Renal pelvis (tissue), 4 donors: ENCODE data around the gene C3. TPM values are rescaled to one million over a fixed set of nuclear protein-coding genes. Genes with fewer than 3 reads are reported as not detected.
"Not testable (repeated sequence)": the region's sequence is repeated elsewhere in the genome, so short reads cannot be mapped to it uniquely, and the experiment has no call there.

Source experiments
- DNase-seq: peaks from one replicate; pipeline ENCODE4 v3.0.0-alpha.2; 2013
- polyA plus RNA-seq, 3 donors: library from polyadenylated mRNA; unstranded; fragments of 120-200 nt; gene quantifications; one replicate each; pipeline ENCODE4 v1.2.1, GENCODE V29; 2013; ENCODE audit not compliant: insufficient read length in 3 of 3

C3 gene
- polyA plus RNA-seq, 3 donors, result 20.1 to 23.3 (median 21.2) TPM

DNA sequence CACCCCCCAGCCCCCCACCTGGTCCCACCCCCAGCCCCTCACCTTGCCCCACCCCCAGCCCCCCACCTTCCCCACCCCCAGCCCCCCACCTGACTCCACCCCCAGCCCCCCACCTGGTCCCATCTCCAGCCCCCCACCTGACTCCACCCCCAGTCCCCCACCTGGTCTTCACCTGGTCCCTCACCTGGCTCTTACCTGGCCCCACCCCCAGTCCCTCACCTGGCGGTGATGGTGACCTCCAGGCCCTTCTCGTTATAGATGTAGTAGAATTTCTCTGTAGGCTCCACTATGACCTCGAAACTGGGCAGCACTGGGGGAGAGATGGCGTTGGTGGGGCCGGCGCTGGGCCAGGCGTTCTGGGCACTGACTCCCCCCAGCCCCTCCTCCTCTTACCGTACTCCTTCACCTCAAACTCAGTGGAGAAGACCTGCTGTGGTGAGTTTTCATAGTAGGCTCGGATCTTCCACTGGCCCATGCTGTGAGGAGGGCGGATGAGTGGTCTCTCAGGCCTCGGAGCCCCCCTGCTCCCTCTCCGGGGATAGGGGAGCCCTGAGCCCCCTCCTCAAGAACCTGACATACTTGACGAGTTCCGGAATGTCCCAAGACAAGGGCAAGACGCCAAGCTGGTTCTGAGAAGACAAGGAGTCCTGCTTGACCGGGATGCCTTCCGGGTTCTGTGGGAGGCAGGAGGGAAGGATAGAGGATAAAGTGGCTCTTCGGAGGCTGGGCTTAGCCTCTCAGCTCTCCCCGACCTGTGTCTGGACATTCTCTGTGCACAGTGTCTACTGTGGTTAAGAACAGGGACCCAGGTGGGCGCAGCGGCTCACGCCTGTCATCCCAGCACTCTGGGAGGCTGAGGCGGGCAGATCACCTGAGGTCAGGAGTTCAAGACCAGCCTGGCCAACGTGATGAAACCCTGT lies 6.4 kb downstream of the C3 start:
- DNase-seq, result no peak

DNA sequence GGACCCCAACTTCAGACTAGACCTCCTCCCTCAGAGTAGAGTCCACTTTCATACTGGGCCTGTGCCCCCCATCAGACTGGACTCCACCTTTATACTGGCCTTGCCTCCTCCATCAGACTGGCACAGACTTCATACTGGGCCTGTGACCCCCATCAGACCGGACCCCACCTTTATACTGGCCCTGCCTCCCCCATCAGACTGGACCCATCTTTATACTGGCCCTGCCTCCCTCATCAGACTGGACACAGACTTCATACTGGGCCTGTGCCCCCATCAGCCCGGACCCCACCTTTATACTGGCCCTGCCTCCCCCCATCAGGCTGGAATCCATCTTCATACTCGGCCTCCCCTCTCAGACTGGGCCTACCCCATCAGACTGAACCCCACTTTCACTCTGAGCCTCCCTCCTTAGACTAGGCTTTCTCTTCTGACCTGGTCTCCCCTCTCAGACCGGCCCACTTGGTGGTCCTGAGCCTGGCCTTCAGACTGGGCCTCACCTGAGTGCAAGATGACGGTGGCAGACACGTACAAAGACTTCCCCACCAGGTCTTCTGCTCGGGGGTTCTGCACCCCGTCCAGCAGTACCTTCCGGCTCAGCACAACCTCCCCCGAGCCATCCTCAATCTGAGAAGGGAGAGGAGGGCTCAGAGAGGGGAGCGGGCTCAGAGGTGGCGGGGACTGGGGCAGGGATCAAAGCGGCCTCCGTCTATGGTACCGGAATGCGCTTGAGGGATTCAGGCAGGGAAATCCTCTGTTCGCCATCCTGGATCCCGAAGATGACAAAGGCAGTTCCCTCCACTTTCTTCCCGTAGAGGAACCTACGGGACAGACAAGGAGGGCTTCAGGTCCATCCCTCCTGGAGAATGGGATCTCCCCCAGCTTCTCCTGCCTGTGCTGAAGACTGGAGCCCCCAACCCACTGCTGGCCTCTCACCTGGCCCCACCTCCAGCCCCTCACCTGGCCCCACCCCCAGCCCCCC lies 7.5 kb downstream of the C3 start:
- no peak for DNase-seq

DNA sequence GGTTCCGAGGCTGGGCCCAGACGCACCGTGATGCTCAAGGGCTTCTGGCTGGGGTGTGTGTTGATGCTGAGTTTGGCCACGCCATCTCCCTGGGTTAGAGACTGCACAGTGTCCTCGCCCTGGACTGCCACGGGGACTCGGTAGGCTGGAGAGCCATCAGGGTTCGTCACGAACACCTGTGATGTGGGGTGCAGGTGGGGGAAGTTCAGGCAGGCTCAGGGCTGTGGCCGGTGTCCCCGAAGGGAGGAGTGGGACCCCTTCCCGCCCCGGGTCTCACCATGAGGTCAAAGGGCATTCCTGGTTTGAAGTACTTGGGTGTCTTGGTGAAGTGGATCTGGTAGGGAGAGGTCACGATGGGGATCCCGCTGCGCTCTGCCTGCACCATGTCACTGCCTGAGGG lies 8.2 kb downstream of the C3 start:
- no peak for DNase-seq

DNA sequence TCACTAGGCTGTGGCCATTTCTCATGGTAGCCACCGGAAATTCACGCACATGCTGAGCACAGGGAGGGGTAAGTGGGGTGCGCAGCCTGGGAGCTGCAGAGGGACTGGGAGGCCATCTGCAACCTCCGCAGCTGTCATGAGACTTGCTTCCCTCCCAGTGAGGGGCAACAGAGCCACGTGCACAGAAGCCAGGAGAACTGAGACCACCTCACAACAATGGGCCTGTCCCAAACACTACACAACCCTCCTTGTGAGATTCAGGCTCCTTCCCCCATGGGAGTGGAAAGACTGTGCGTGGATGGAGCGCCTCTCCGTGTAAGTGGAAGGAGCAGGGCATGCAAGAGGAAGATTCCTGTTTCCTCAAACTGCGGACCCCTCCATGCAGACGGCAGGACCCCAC lies 8.8 kb downstream of the C3 start:
- DNase-seq, result no peak

DNA sequence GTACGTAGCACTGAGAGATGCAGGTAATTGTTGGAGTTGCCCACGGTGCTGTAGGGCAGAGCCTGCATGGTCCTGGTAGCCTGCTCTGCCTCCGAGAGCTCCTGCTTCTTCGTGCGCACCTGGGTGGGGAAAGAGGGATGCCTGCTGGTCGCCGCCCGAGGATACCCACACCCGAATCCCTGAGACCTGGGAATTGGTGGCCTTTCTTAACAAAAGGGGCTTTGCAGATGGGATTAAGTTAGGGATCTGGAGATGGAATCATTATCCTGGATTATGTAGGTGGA lies 9.4 kb downstream of the C3 start:
- DNase-seq, result no peak

DNA sequence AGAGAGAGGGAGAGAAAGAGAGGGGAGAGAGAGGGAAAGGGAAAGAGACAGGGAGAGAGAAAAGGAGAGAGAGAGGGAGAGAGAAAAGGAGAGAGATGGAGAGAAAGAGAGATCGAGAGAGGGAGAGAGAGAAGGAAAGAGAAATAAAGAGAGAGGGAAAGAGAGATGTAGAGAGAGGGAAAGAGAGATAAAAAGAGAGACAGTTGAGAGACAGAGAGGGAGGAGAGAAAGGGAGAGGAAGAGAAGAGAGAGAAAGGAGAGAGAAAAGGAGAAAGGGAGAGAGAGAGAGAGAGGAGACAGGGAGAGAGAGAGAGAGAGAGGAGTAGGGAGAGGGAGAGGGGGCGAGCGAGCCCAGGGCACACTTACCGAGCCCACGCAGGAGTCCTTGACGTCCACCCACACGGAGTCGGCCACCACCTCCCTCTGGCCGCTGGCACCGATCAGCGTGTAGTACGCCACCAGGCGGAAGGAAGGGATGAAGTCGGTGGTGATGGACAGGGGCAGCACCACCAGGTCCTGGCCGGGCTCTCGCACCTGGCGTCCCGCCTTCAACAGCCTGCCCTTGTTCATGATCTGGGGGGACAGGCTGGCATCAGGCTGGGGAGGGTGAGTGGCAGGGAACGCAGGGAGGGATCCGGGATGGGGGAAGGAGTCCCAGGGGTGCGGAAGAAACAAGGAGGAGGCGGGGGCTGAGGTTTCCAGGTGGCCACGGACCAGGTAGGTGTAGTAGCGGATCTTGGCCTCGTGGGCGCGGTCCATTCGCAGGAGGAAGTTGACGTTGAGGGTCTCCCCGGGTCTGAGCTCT lies 10.0 kb downstream of the C3 start:
- DNase-seq, result no peak

DNA sequence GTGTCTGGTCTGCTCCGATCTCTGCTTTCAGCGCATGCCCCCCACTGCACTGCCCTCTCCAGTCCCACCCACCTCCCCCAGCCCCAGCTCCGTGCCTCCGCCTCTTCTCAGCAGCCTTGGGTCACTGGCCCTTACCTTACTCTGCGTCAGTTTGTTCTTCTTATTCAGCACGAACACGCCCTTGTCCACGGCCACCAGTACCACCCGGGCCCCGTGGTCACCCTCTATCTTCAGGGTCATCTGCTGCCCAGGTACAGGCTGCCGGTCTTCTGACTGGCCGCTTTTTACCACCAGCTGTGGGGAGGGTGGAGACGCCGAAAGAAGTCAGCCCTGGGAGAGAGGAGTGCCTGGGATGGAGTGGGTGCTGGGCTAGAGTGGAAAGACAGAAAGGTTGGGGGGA lies 10.9 kb downstream of the C3 start:
- no peak for DNase-seq

DNA sequence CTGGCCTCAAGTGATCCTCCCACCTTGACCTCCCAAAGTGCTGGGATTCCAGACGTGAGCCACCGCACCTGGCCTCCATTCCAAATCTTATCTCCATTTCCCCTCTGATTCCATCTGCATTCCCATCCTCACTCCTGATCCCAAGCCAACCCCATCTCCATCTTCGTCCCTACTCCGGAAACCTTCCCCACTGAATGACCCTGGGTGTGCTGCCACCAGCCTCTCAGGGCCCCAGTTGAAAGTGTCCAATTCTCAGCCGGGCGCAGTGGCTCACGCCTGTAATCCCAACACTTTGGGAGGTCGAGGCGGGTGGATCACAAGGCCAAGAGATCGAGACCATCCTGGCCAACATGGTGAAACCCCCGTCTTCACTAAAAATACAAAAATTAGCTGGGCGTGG lies 11.5 kb downstream of the C3 start:
- not testable (repeated sequence) for DNase-seq

DNA sequence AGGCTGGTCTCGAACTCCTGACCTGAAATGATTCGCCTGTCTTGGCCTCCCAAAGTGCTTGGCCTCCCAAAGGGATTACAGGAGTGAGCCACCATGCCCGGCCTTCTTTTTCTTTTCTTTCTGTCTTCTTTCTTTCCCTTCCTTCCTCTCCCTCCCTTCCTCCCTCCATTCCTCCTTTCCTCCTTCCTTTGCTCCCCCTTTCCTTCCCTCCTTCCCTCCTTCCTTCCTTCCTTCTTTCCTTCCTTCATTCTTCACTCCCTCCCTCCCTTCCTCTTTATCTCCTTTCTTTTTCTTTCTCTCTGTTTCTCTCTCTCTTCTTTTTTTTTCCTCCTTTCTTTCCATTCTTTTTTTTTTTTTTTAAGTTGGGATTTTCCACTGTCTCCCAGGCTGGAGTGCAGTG lies 12.1 kb downstream of the C3 start:
- no peak for DNase-seq

DNA sequence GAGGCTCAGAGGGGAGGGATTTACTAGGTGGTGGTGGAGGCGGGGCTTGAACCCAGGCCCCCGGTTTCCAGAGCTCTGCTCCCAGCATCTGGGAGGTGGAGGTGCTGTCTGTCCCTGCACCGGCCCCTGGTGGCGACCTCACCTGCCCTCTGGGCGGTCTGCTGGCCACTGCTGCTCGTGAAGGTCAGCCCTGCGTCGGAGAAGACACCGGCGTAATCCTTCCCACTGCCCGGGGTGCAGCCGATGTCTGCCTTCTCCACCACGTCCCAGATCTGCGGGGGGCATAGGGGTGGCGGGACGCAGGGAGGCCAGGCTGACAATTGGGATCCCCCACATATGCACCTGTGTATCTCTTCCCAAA lies 12.8 kb downstream of the C3 start:
- no peak for DNase-seq

DNA sequence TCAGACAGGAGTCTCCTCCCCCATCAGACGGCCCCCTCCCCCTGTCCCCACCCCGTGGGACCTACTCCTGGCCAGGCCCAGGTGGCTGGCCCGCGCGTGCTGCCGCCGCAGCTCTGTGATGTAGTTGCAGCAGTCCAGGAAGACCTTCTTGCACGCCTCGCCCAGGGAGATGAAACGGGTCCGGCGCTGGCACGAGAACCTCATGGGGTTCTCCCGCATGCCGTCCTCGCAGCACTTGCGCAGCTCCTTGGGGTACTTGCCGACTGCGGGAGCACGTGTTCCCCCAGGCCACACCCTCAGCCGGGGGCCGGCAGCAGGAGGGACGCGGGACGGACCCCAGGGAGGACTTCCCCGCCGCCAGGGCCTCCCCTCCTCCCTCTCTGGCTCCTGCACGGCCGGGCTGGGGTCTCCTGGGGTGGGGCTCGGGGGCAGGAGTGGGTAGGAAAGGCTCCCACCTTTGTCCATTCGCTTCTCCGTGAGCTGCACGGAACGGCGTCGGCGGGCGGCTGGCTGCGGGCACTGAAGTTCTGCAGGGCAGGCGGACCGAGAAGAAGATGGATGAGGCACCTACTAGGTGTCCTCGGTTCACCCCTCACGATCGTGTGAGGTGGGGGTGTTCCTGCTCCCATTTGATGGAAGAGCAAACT lies 13.3 kb downstream of the C3 start:
- DNase-seq, result no peak

DNA sequence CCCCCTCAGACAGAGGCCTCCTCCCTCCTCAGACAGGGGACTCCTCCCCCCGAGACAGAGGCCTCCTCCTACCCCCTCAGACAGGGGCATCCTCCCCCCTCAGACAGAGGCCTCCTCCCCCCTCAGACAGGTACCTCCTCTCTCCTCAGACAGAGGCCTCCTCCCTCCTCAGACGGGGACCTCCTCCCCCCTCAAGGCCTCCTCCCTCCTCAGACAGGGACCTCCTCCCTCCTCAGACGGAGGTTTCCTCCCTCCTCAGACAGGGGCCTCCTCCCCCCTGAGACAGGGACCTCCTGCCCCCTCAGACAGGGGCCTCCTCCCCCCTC lies 13.9 kb downstream of the C3 start:
- no peak for DNase-seq

DNA sequence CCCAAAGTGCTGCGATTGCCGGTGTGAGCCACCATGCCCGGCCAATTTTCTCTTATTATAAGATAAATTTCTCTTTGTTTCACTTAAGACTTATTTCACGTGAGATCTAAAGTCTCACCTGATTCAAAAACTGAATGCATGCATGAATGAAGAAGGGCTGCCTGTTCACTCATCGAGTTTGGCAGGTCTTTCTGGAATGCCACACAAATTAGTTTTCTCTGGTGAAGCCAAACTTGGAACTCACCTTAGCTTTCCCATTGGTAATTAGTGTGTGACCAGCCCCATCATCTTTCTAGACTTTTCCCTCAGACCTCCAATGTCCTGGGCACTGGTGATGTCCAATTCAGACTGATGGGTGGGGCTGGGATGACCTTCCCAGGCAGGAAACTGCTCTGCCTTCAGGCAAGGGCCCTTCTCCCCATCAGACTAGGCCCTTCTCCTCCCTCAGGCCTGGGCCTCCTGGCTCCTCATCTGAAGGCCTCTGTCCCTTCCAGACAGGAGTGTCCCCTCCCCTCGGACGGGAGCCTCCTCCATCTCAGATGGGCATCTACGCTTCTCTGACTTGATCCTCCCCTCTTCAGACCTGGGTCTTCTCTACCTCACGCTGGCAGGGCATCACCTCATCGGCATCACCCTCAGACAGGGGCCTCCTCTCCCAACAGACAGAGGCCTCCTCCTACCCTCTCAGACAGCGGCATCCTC lies 14.4 kb downstream of the C3 start:
- DNase-seq, result no peak

DNA sequence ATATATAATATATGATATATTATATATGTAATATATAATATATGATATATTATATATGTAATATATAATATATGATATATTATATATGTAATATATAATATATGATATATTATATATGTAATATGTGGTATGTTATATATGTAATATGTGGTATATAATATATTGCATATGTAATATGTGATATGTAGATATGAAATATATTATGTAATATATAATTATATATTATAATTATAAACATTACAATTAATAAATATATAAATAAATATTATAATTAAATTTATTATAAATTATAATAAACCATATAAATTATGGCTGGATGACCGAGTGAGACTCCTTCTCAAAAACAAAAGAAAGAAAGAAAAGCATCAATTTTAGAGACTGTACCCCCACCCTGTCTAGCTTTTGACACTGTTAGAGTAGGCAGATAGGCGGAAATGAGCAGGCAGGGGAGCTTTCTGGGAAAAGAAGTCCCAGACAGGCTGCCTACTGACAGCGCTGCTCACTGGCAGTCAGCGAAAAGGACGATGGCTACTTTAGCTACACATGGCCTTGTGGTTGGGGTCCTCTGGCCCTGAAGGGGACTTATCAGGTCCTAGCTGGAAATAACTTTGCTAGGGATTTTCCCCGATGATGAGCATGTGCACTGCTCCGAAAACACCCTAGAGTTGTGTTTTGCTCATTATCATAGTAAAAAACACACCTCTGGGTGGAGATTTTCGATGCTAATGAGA lies 19.7 kb downstream of the C3 start:
- no peak for DNase-seq

DNA sequence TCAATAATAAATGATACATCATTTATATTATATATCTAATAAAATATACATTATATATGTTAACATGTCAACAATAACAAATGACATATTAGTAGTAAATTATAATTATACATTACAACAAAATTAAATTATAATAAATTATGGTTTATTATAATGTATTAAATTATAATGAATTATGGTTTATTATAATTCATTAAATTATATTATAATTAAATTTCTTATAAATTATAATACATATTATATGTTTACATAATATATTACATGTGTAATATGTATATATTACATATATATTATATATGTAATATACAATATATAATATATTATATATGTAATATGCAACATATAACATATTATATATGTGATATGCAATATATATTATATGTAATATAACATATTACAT lies 20.5 kb downstream of the C3 start:
- no peak for DNase-seq

DNA sequence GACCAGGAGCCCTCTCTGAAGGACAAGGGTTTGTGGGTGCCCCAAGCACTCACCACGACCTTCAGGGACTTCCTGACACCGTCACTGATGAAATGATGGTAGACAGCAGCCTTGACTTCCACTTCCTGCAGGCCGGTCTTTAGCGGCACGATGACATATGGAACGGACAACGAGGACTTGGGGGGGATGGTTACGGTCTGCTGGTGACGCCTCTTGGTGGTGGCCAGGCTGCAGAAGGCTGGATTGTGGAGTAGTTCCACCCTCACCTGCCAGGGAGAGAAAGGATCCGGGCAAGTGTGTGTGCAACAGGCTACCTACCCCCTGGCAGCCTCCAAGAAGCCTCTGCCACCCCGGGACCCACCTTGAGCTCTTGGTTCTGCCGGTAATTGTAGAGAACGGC lies 23.2 kb downstream of the C3 start:
- no peak for DNase-seq

DNA sequence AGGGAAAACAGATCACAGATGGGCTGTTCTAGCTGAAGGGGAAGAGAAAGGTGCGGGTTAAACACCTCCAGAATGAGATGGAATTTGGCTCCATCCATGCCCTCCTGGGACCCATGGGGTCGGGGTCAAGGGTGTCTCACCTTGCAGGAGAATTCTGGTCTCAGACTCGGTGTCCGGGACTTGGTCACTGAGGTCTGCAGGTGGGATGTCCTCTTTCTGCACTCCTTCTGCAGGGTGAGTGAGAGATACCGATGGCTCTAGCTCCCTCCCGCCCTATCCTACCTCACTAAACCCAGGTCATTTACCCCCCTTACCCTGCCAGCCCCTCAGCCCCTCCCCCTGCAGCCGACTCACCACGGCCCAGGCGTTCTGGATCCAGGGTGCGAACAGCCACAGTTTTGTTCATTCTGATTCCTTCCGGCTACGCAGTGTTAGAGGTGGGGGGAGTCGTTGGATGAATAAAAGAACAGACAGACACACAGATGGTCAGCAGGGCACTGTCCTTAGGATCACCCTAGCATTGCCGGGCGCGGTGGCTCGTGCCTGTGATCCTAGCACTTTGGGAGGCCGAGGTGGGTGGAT lies 24.1 kb downstream of the C3 start:
- no peak for DNase-seq

DNA sequence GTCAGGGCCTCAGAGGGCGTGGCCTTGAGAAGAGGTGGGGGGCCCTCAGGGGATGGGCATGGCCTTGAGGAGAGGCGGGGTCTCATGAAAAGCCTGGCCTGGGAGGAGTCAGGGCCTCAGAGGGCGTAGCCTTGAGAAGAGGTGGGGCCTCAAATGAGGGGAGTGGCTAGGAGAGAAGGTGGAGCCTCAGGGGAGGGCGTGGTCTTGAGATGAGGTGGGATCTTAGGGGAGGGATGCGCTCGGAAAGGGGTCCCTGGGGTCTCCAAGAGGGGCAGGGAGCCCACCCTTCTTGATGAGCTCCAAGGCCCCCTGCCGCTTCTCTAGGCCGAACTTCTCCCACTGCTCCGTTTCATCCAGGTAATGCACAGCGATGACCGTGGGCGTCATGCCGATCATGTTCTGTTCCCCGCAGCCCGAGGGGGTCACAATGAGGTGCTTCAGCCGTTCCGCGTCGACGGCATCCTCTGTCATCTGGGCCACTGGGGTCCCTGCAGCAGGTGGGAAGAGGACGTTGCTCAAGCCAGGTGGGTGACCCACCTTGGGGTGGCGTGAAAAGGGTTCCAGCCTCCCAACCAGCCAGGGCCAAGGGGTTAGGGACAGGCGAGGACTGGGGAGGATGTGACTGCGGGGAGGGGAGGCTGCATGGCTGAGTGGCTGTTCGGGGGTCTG lies 26.2 kb downstream of the C3 start:
- no peak for DNase-seq

DNA sequence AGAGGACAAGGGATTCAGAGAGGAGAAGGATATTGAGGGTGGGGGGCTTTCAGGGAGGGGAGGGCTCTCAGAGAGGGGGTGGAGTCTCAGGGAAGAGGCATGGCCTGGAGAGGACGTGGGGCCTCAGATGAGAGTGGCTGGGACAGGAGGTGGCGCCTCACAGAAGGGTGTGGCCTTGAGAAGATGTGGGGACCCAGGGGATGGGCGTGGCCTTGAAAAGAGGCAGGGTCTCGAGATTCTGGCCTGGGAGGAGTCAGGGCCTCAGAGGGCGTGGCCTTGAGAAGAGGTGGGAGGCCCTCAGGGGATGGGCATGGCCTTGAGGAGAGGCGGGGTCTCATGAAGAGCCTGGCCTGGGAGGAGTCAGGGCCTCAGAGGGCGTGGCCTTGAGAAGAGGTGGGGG lies 26.8 kb downstream of the C3 start:
- no peak for DNase-seq

DNA sequence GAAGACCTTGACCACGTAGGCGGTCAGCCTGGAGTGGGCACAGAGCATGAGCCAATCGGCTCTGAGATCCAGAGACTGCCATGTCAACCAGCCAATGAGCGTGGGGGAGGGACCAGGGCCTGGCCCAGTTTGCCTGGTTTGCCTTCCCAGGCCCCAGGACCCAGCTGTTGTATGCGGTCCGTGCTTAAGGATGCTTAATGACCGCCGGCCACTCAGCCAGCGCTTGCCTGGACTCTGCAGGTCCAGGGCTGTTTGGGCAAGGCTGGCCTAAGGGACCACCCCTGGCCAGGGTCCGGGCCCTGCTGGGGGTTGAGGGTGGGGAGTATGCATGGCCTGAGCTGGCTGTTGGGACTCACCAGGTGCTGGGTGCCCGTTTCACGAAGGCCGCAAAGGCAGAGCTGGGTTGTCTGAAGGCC lies 27.4 kb downstream of the C3 start:
- no peak for DNase-seq
